GM10266 (cell line): ENCODE data around the gene SPAG8.

Source experiments
- DNase-seq: peaks from one replicate; pipeline ENCODE4 v3.0.0; 2012; ENCODE audit errors: extremely low spot score
- TF ChIP-seq, protein P1 (sequence below): IDR thresholded peaks from 2 replicates; pipeline ENCODE4 v1.5.1; 2012; ENCODE audit warnings: mild to moderate bottlenecking, low read depth; ENCODE audit not compliant: control insufficient read depth, insufficient read depth; ENCODE audit errors: missing control alignments

Gene SPAG8

GRCh38 chr9:35812025-35812602 lies at the start of gene SPAG8:
Gene SPAG8 (minus strand): TSS chr9:35812262. CDS start chr9:35812147, 115 bp downstream.
- DNase-seq: peak; percentile 94
- TF ChIP-seq, protein P1, sequence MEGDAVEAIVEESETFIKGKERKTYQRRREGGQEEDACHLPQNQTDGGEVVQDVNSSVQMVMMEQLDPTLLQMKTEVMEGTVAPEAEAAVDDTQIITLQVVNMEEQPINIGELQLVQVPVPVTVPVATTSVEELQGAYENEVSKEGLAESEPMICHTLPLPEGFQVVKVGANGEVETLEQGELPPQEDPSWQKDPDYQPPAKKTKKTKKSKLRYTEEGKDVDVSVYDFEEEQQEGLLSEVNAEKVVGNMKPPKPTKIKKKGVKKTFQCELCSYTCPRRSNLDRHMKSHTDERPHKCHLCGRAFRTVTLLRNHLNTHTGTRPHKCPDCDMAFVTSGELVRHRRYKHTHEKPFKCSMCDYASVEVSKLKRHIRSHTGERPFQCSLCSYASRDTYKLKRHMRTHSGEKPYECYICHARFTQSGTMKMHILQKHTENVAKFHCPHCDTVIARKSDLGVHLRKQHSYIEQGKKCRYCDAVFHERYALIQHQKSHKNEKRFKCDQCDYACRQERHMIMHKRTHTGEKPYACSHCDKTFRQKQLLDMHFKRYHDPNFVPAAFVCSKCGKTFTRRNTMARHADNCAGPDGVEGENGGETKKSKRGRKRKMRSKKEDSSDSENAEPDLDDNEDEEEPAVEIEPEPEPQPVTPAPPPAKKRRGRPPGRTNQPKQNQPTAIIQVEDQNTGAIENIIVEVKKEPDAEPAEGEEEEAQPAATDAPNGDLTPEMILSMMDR: no peak

GRCh38 chr9:35861161-35861897 lies 49.3 kb upstream of the SPAG8 start:
- TF ChIP-seq, protein P1: no peak
- no peak for DNase-seq

DNA sequence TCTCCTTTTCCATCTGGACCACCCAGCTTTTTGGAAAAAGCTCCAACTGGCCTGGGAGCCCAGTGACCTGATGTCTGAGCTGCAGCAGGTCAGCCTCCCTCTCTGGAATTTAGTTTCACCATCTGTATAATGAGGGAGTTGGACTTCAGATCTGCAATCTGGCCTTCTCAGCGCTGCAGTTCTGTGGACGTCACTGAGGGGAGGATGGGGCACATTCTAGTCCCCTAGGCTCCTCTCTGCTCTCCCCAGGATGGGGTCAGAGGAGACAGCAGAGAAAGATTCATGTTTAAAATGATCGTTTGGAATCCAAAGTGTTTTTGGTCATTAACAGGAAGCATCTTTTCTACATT lies 47.9 kb upstream of the SPAG8 start:
- TF ChIP-seq, protein P1: no peak
- no peak for DNase-seq

DNA sequence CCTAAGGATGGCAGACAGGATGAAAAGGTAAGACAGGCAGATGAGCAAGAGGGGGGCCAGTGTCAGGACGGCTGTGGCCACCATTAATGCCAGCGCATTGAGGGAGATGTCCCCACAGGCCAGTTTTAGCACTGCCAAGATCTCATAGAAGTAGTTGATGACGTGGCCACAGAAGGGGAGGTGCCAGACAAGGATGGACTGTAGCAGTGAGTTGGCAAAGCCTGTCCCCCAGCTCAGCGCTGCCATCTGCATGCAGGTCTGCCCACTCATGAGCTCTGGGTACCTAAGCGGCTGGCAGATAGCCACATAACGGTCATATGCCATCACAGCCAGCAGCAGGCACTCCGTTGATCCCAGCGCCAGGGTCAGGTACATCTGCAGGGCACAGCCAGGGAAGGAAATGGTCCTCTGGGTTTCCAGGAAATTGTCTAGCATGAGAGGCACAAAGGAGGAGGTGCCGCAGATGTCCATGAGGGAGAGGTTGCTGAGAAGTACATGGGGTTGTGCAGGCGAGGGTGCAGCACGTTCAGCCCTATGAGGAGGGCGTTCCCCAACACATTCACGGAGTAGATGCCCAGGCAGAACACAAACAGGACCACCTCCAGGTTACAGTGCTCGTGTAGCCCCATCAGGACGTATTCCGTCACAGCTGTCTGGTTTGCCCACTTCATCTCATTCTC lies 47.4 kb upstream of the SPAG8 start:
- TF ChIP-seq, protein P1: no peak

GRCh38 chr9:35858458-35858857 lies 46.4 kb upstream of the SPAG8 start:
- TF ChIP-seq, protein P1: no peak

More for the DNA sequence above, 47.4 kb upstream of the SPAG8 start:
- no peak for DNase-seq

GRCh38 chr9:35856882-35857281 lies 44.8 kb upstream of the SPAG8 start:
- DNase-seq: no peak
- TF ChIP-seq, protein P1: no peak

More at GRCh38 chr9:35858458-35858857, 46.4 kb upstream of the SPAG8 start:
- no peak for DNase-seq

GRCh38 chr9:35856206-35856605 lies 44.1 kb upstream of the SPAG8 start:
- no peak for DNase-seq
- TF ChIP-seq, protein P1: no peak
